ENCODE data around the gene POFUT2. TPM values are rescaled to one million over a fixed set of nuclear protein-coding genes. Genes with fewer than 3 reads are reported as not detected.

POFUT2 gene
- total and polyA plus RNA-seq, 10 donors, result 10.5 to 37.0 (median 26.7) TPM

DNA sequence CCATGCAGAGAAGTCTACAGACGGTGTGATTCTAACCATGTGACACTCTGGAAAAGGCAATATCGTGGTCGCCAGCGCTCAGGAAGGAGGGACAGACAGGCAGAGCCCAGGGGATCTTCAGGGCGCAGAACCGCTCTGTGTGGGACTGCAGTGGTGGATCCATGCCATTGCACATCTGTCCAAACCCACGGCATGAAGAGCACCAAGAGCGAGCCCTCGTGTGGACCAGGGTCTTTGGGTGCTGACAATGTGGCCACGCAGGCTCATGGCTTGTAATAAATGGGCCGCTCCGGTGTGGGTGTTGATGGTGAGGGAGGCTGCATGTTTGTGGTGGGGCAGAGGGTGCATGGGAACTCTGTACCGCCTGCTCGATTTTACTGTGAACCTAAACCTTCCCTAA is 25.3 kb upstream of the POFUT2 start:
- intact Hi-C loops (cut with DNase I; ENCODE audit: low total_unique reads), result no loop called here
- peaks cover 0 to 27% (median 0%) of the 10 kb centered on the region in 7 donors for H3K27me3 ChIP-seq (replicated peaks in 1 of 7)
- H3K9me3 ChIP-seq, result peaks cover 0 to 4% (median 0%) of the 10 kb centered on the region in 8 donors
- H3K36me3 ChIP-seq, result no peaks in the 10 kb centered on the region
- no peak overlapping the region for H3K27ac ChIP-seq
- WGBS, 5 donors, result 82 to 96% (median 91%) methylated on average over 12 to 14 of the region's 14 CpGs
- peak; percentile 46 for DNase-seq
- peaks cover 7 to 33% (median 24%) of the 10 kb centered on the region in 6 donors for H3K4me1 ChIP-seq
- TF ChIP-seq POLR2AphosphoS5 (IDR thresholded peaks at IDR 0.05), result no peak
- no peak for TF ChIP-seq POLR2A (IDR thresholded peaks at IDR 0.05)
- TF ChIP-seq, protein P1, sequence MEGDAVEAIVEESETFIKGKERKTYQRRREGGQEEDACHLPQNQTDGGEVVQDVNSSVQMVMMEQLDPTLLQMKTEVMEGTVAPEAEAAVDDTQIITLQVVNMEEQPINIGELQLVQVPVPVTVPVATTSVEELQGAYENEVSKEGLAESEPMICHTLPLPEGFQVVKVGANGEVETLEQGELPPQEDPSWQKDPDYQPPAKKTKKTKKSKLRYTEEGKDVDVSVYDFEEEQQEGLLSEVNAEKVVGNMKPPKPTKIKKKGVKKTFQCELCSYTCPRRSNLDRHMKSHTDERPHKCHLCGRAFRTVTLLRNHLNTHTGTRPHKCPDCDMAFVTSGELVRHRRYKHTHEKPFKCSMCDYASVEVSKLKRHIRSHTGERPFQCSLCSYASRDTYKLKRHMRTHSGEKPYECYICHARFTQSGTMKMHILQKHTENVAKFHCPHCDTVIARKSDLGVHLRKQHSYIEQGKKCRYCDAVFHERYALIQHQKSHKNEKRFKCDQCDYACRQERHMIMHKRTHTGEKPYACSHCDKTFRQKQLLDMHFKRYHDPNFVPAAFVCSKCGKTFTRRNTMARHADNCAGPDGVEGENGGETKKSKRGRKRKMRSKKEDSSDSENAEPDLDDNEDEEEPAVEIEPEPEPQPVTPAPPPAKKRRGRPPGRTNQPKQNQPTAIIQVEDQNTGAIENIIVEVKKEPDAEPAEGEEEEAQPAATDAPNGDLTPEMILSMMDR (IDR thresholded peaks at IDR 0.05 in 8 of 11, conservative IDR thresholded peaks at IDR 0.05 in 3 of 11), result no peak
- no peak overlapping the region for H3K4me3 ChIP-seq

DNA sequence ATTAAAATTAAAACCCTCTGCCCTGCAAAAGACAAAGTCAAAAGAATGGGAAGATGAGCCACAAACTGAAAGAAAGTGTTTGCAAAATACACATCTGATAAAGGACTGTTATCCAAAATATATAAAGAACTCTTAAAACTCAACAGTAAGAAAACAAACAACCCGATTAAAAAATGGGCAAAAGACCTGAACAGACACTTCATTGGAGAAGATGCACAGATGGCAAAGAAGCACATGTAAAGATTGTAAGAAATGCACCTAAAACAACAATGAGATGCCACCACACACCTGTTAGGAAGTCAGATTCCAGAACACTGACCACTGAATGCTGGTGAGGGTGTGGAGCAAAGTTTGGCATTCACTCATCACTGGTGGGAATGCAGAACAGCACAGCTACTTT is 24.6 kb upstream of the POFUT2 start:
- H3K4me3 ChIP-seq, result no peak overlapping the region
- no peak overlapping the region for H3K27ac ChIP-seq
- intact Hi-C loops (cut with DNase I; ENCODE audit: low total_unique reads), result no loop called here
- no peak for TF ChIP-seq POLR2A (IDR thresholded peaks at IDR 0.05)
- no peak for TF ChIP-seq POLR2AphosphoS5 (IDR thresholded peaks at IDR 0.05)
- TF ChIP-seq, protein P1 (IDR thresholded peaks at IDR 0.05 in 8 of 11, conservative IDR thresholded peaks at IDR 0.05 in 3 of 11), result no peak
- H3K27me3 ChIP-seq (replicated peaks in 1 of 7), result peaks cover 0 to 27% (median 0%) of the 10 kb centered on the region in 7 donors
- no peaks in the 10 kb centered on the region for H3K36me3 ChIP-seq
- WGBS, 5 donors, result 81 to 95% (median 87%) methylated on average over 1 of the region's 1 CpG
- H3K9me3 ChIP-seq, result peaks cover 0 to 4% (median 0%) of the 10 kb centered on the region in 8 donors
- DNase-seq, result no peak
- peaks cover 7 to 34% (median 27%) of the 10 kb centered on the region in 6 donors for H3K4me1 ChIP-seq

DNA sequence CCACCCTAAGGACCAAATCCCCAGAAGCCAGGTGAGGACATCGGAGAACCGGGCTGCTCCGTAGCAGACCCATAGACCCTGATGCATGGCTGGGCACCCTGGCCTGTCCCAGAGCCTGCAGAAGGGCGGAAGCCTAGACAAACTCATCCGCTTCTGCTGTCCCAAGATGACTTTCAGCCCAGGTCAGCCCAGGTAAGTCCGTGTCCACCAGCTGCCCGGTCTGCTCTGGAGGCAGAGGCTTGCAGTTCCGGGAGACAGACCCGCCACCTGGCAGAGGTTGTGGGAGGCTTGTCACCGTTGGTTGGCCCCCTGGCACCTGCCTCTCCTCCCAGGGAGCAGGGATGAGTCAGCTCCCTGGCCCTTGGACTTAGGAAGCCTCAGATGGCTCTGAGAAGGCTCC is 22.8 kb upstream of the POFUT2 start:
- peak; percentile 59 for DNase-seq
- Histone ChIP-seq H3K27me3 (replicated peaks in 1 of 7) (peaks cover 0 to 22% (median 0%) of the 10 kb centered on the region in 7 donors), H3K36me3 (no peaks in the 10 kb centered on the region), H3K4me3 (no peak overlapping the region), H3K4me1 (peaks cover 7 to 48% (median 32%) of the 10 kb centered on the region in 6 donors), H3K9me3 (peaks cover 0 to 4% (median 0%) of the 10 kb centered on the region in 8 donors), H3K27ac (peak overlapping the region in 2 of 8 donors; percentile 79 to 84)
- TF ChIP-seq, protein P1 (IDR thresholded peaks at IDR 0.05 in 8 of 11, conservative IDR thresholded peaks at IDR 0.05 in 3 of 11), result no peak
- TF ChIP-seq POLR2AphosphoS5 (IDR thresholded peaks at IDR 0.05) (no peak), POLR2A (IDR thresholded peaks at IDR 0.05) (no peak)
- 89 to 100% (median 92%) methylated on average over 1 to 10 of the region's 10 CpGs for WGBS, 5 donors
- intact Hi-C loops (cut with DNase I; ENCODE audit: low total_unique reads), result no loop called here

DNA sequence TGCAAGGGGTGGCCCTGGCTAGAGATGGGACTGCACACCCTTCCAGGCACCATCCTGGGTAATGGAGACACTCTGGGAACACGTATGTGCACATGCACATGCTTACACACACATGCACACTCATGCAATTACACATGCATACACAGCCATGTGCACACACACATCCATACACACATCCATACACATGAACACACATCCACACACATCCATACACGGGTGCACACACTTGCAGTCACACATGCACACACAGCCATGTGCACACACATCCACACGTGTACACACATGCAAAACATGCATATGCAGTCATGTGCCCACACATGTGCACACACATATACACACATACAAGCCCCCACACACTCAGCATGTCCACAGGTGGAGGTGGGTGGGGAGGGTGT is 22.3 kb upstream of the POFUT2 start:
- no peak for TF ChIP-seq POLR2AphosphoS5 (IDR thresholded peaks at IDR 0.05)
- TF ChIP-seq, protein P1 (IDR thresholded peaks at IDR 0.05 in 8 of 11, conservative IDR thresholded peaks at IDR 0.05 in 3 of 11), result no peak
- TF ChIP-seq POLR2A (IDR thresholded peaks at IDR 0.05), result no peak
- peak overlapping the region in 6 of 8 donors; percentile 72 to 84 (median 80) for H3K27ac ChIP-seq
- 58 to 79% (median 65%) methylated on average over 3 of the region's 3 CpGs for WGBS, 5 donors
- H3K9me3 ChIP-seq, result peaks cover 0 to 4% (median 0%) of the 10 kb centered on the region in 8 donors
- DNase-seq, result no peak
- no peaks in the 10 kb centered on the region for H3K36me3 ChIP-seq
- intact Hi-C loops (cut with DNase I; ENCODE audit: low total_unique reads), result no loop called here
- peaks cover 7 to 48% (median 33%) of the 10 kb centered on the region in 6 donors for H3K4me1 ChIP-seq
- H3K27me3 ChIP-seq (replicated peaks in 1 of 7), result peaks cover 0 to 22% (median 0%) of the 10 kb centered on the region in 7 donors
- no peak overlapping the region for H3K4me3 ChIP-seq
